Measurements from ENCODE around the gene INTS14.
"Not testable (repeated sequence)": the region's sequence is repeated elsewhere in the genome, so short reads cannot be mapped to it uniquely, and the experiment has no call there.

INTS14 gene

GRCh38 chr15:65558336-65558735 is 52.6 kb downstream of the INTS14 start:
- H3K9ac ChIP-seq, result no peak overlapping the region
- no peaks in the 10 kb centered on the region; a peak in 1 of 20 replicates for H3K4me1 ChIP-seq
- H3K27me3 ChIP-seq, result no peaks in the 10 kb centered on the region
- H3K4me3 ChIP-seq, result no peak overlapping the region
- H3K4me2 ChIP-seq, result no peak overlapping the region
- H3K36me3 ChIP-seq, result peaks cover 96 to 100% (median 99%) of the 10 kb centered on the region in 11 experiments
- no peak for TF ChIP-seq Cebpa-rat (IDR thresholded peaks at IDR 0.05)
- H3K9me3 ChIP-seq (replicated peaks in 1 of 11), result peaks cover 0 to 14% (median 3%) of the 10 kb centered on the region in 11 experiments; a peak in 12 of 22 replicates
- H4K20me1 ChIP-seq, result peaks cover 0 to 74% (median 18%) of the 10 kb centered on the region in 11 experiments; a peak in 13 of 22 replicates
- no peak overlapping the region for H3K27ac ChIP-seq

DNA sequence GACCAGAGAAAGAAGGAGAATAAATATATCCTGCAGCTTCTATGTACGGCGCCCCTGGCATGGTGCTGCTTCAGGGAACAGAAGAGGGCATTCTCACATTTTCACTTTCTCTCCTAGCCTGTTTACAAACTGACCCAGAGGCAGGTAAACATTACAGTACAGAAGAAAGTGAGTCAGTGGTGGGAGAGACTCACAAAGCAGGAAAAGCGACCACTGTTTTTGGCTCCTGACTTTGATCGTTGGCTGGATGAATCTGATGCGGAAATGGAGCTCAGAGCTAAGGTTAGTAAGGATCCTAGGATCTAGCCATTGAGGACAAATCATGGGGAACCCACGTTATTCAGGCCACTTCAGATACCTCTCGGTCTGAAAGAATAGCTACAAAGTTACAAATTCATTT is 54.3 kb downstream of the INTS14 start:
- Histone ChIP-seq H3K27me3 (no peaks in the 10 kb centered on the region), H4K20me1 (peaks cover 0 to 77% (median 29%) of the 10 kb centered on the region in 11 experiments; a peak in 15 of 22 replicates), H3K4me2 (no peak overlapping the region), H3K9ac (no peak overlapping the region), H3K9me3 (replicated peaks in 1 of 11) (no peaks in the 10 kb centered on the region), H3K36me3 (peaks cover 87 to 97% (median 95%) of the 10 kb centered on the region in 11 experiments), H3K4me1 (no peaks in the 10 kb centered on the region; a peak in 1 of 20 replicates), H3K27ac (no peak overlapping the region), H3K4me3 (no peak overlapping the region)
- TF ChIP-seq Cebpa-rat (IDR thresholded peaks at IDR 0.05), result no peak

DNA sequence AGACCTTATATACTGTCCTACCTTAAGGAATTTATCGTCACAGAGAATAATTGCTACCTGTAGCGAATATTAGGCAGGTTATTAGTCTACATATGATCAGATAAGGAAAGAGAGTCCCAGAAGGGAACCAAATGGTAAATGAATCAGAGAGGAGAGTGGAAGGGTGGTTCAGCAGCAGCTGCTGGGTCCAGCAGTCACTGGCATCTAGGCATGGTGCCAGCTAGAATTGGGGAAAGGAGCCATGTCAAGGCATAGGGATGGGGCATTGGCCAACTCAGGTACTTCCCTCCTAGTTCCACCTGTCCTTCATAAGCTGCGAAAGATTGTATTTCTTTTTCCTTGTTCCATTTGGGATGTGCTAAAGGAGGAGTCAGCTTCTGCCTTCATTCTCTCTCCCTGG is 57.2 kb downstream of the INTS14 start:
- H3K4me3 ChIP-seq, result no peak overlapping the region
- peaks cover 0 to 2% (median 0%) of the 10 kb centered on the region in 11 experiments; a peak in 1 of 22 replicates for H3K9me3 ChIP-seq (replicated peaks in 1 of 11)
- H3K4me2 ChIP-seq, result no peak overlapping the region
- H3K36me3 ChIP-seq, result peaks cover 61 to 80% (median 69%) of the 10 kb centered on the region in 11 experiments
- H4K20me1 ChIP-seq, result peaks cover 7 to 92% (median 56%) of the 10 kb centered on the region in 11 experiments; a peak in 20 of 22 replicates
- H3K27ac ChIP-seq, result no peak overlapping the region
- no peak for TF ChIP-seq Cebpa-rat (IDR thresholded peaks at IDR 0.05)
- H3K9ac ChIP-seq, result no peak overlapping the region
- no peaks in the 10 kb centered on the region for H3K27me3 ChIP-seq
- peaks cover 0 to 17% (median 9%) of the 10 kb centered on the region in 10 experiments; a peak in 9 of 20 replicates for H3K4me1 ChIP-seq

GRCh38 chr15:65552851-65553250 is 58.1 kb downstream of the INTS14 start:
- peaks cover 9 to 92% (median 64%) of the 10 kb centered on the region in 11 experiments; a peak in 20 of 22 replicates for H4K20me1 ChIP-seq

GRCh38 chr15:65551183-65551582 is 59.7 kb downstream of the INTS14 start:
- peaks cover 0 to 4% (median 0%) of the 10 kb centered on the region in 11 experiments; a peak in 1 of 22 replicates for H3K9me3 ChIP-seq (replicated peaks in 1 of 11)
- peaks cover 9 to 94% (median 77%) of the 10 kb centered on the region in 11 experiments; a peak in 20 of 22 replicates for H4K20me1 ChIP-seq
- no peak overlapping the region for H3K9ac ChIP-seq
- H3K4me2 ChIP-seq, result no peak overlapping the region
- no peaks in the 10 kb centered on the region for H3K27me3 ChIP-seq
- no peak for TF ChIP-seq Cebpa-rat (IDR thresholded peaks at IDR 0.05)
- no peak overlapping the region for H3K27ac ChIP-seq
- no peak overlapping the region for H3K4me3 ChIP-seq
- peaks cover 0 to 17% (median 9%) of the 10 kb centered on the region in 10 experiments; a peak in 9 of 20 replicates for H3K4me1 ChIP-seq
- H3K36me3 ChIP-seq, result peaks cover 36 to 64% (median 48%) of the 10 kb centered on the region in 11 experiments

More at GRCh38 chr15:65552851-65553250, 58.1 kb downstream of the INTS14 start:
- H3K4me2 ChIP-seq; H3K27ac ChIP-seq; H3K27me3 ChIP-seq; H3K9me3 ChIP-seq (replicated peaks in 1 of 11); H3K4me3 ChIP-seq; H3K9ac ChIP-seq: not testable (repeated sequence)
- Histone ChIP-seq H3K36me3 (peaks cover 53 to 75% (median 64%) of the 10 kb centered on the region in 11 experiments), H3K4me1 (peaks cover 0 to 17% (median 9%) of the 10 kb centered on the region in 10 experiments; a peak in 9 of 20 replicates)

- peak overlapping the region in 2 of 11 experiments; percentile 11 to 21; a peak in 2 of 22 replicates for H3K4me2 ChIP-seq
- no peaks in the 10 kb centered on the region for H3K27me3 ChIP-seq
- peaks cover 0 to 4% (median 0%) of the 10 kb centered on the region in 11 experiments; a peak in 1 of 22 replicates for H3K9me3 ChIP-seq (replicated peaks in 1 of 11)
- TF ChIP-seq Cebpa-rat (IDR thresholded peaks at IDR 0.05), result no peak
- H3K27ac ChIP-seq, result no peak overlapping the region
- no peak overlapping the region for H3K9ac ChIP-seq
- H3K4me3 ChIP-seq, result no peak overlapping the region
- peaks cover 9 to 94% (median 77%) of the 10 kb centered on the region in 11 experiments; a peak in 20 of 22 replicates for H4K20me1 ChIP-seq
- peaks cover 31 to 59% (median 43%) of the 10 kb centered on the region in 11 experiments for H3K36me3 ChIP-seq
- H3K4me1 ChIP-seq, result peaks cover 0 to 17% (median 9%) of the 10 kb centered on the region in 10 experiments; a peak in 9 of 20 replicates
Measured at GRCh38 chr15:65550681-65551098, 60.2 kb downstream of the INTS14 start.

GRCh38 chr15:65549288-65549687 is 61.6 kb downstream of the INTS14 start:
- not testable (repeated sequence) for H3K9me3 ChIP-seq (replicated peaks in 1 of 11); H3K4me2 ChIP-seq; H3K9ac ChIP-seq; H3K27me3 ChIP-seq; H3K4me3 ChIP-seq; H3K27ac ChIP-seq
- H3K4me1 ChIP-seq, result peaks cover 0 to 17% (median 9%) of the 10 kb centered on the region in 10 experiments; a peak in 9 of 20 replicates
- H4K20me1 ChIP-seq, result peaks cover 9 to 95% (median 86%) of the 10 kb centered on the region in 11 experiments; a peak in 20 of 22 replicates
- H3K36me3 ChIP-seq, result peaks cover 18 to 45% (median 30%) of the 10 kb centered on the region in 11 experiments

DNA sequence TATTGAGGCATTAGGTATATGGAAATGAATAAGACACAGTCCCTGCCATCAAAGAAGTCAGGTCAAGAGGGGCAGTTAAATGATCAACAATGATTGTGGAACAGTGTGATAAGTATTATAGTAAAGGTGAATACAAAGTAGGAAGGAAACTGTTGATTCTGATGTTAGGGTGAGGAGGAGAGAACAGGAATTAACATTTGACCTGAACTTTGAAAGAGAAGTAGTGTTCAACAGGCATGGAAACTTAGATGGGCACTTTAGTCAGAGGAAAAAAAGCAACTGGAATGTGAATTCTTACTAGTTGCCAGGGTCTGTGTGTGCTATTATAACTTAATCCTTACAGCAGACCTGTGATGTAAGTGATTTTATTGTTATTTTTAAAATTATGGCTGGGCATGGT is 63.1 kb downstream of the INTS14 start:
- Histone ChIP-seq H3K9ac (no peak overlapping the region), H3K27me3 (no peaks in the 10 kb centered on the region), H3K4me3 (no peak overlapping the region), H3K4me2 (no peak overlapping the region), H3K27ac (no peak overlapping the region), H3K4me1 (peaks cover 0 to 17% (median 9%) of the 10 kb centered on the region in 10 experiments; a peak in 9 of 20 replicates), H3K36me3 (peaks cover 9 to 39% (median 19%) of the 10 kb centered on the region in 11 experiments; a peak in 19 of 22 replicates), H4K20me1 (peaks cover 9 to 96% (median 88%) of the 10 kb centered on the region in 11 experiments; a peak in 20 of 22 replicates), H3K9me3 (replicated peaks in 1 of 11) (peaks cover 0 to 4% (median 0%) of the 10 kb centered on the region in 11 experiments; a peak in 1 of 22 replicates)
- no peak for TF ChIP-seq Cebpa-rat (IDR thresholded peaks at IDR 0.05)

GRCh38 chr15:65541231-65541820 is 69.6 kb downstream of the INTS14 start:
- H3K36me3 ChIP-seq, result peaks cover 0 to 47% (median 28%) of the 10 kb centered on the region in 11 experiments; a peak in 19 of 22 replicates
- peaks cover 0 to 13% (median 0%) of the 10 kb centered on the region in 11 experiments; a peak in 4 of 22 replicates for H3K9me3 ChIP-seq (replicated peaks in 1 of 11)
- peaks cover 0 to 100% (median 88%) of the 10 kb centered on the region in 11 experiments; a peak in 17 of 22 replicates for H4K20me1 ChIP-seq
- no peak for TF ChIP-seq Cebpa-rat (IDR thresholded peaks at IDR 0.05)
- no peak overlapping the region for H3K9ac ChIP-seq
- H3K4me3 ChIP-seq, result no peak overlapping the region
- no peak overlapping the region for H3K27ac ChIP-seq
- H3K4me1 ChIP-seq, result no peaks in the 10 kb centered on the region
- no peak overlapping the region for H3K4me2 ChIP-seq
- no peaks in the 10 kb centered on the region for H3K27me3 ChIP-seq

All from BLaER1 treated with 17β-estradiol and CSF1 and Interleukin-3, amounts not matched to agents 10 nM and 100 nM (cell line).